Measurements from ENCODE around the gene BANP.

BANP gene

DNA sequence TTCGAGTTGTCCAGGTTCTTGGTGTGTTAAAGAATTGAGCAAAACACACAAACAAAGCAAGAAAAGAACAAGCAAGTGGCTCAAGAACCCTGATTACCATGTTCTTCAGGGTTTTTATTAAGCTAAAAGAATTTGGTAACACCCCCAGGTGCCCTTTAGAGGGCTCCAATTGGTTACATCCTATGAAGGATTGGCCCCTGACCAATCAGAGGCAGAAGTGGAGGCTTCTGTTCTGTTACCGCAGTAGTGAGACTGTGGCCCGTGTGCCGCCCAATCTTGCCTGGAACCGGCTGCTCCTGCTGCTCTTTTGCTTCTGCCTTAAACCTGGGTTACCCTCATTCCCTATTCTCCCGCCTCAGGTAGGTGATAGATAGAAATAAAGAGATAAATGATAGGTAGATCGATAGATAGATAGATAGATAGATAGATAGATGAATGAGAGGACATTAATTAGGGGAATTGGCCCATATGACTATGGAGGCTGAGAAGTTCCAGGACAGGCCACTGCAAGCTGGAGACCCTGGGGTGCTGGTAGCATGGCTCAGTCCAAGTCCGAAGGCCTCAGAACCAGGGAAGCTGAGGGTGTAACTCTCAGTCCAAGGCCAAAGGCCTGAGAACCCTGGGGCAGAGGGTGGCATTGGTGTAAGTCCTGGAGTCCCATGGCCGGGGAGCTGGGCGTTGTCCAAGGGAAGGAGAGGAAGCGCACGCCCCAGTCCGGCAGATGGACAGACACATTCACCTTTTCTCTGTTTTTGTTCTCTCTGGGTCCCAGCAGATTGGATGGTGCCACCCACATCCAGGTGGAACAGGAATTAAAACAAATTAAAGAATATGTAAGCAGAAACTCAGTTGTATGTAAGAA is 11.4 kb upstream of the BANP start:
- no peak for DNase-seq (ENCODE audit: extremely low spot score)
- ChIA-PET CTCF (no interaction called here), POLR2A (interaction anchor here (0.5 kb wide), 1 partner anchor 159 kb away, joined by 3 read pairs; no protein-coding TSS in a partner anchor)
- TF ChIP-seq BHLHE40 (IDR thresholded peaks at IDR 0.05; ENCODE audit: borderline replicate concordance) = no peak
- TF ChIP-seq PKNOX1 (IDR thresholded peaks at IDR 0.05) = peak; percentile 78
- TF ChIP-seq ZNF384 (IDR thresholded peaks at IDR 0.05) = no peak

DNA sequence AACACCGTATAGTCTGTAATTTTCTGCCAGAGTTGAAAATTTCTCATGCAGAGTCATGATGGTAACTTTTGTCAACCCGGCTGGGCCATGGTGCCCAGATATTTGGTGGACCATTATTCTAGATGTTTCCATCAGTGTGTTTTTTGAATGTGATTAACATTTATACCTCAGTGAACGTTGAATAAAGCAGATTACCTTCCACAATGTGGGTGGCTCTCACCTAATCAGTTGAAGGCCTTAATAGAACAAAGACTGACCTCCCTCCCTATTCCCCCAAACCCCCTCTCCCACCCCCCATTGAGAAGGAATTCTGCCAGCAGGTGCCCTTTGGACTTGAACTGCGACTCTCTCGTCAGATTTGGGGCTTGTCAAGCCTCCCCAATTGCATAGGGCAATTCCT is 8.6 kb upstream of the BANP start:
- TF ChIP-seq FOXK2 (IDR thresholded peaks at IDR 0.05) (no peak), SUZ12 (IDR thresholded peaks at IDR 0.05) (no peak), L3MBTL2 (conservative IDR thresholded peaks at IDR 0.05) (no peak), FOXA1 (IDR thresholded peaks at IDR 0.05) (no peak), TARDBP (IDR thresholded peaks at IDR 0.05) (no peak), LEF1 (IDR thresholded peaks at IDR 0.05; ENCODE audit: borderline replicate concordance) (no peak), FOXM1 (IDR thresholded peaks at IDR 0.05; ENCODE audit: borderline replicate concordance) (no peak), SP1 (IDR thresholded peaks at IDR 0.05) (no peak), HDGF (IDR thresholded peaks at IDR 0.05; ENCODE audit: borderline replicate concordance) (no peak), BHLHE40 (IDR thresholded peaks at IDR 0.05; ENCODE audit: borderline replicate concordance) (no peak), PKNOX1 (IDR thresholded peaks at IDR 0.05) (no peak), ARNT (IDR thresholded peaks at IDR 0.05) (no peak), ELF4 (IDR thresholded peaks at IDR 0.05) (no peak), ZNF384 (IDR thresholded peaks at IDR 0.05) (no peak), NFRKB (IDR thresholded peaks at IDR 0.05) (no peak), CTBP1 (IDR thresholded peaks at IDR 0.05; ENCODE audit: borderline replicate concordance) (no peak)
- CTCF ChIA-PET = no interaction called here
- POLR2A ChIA-PET = no interaction called here
- DNase-seq (ENCODE audit: extremely low spot score) = no peak

DNA sequence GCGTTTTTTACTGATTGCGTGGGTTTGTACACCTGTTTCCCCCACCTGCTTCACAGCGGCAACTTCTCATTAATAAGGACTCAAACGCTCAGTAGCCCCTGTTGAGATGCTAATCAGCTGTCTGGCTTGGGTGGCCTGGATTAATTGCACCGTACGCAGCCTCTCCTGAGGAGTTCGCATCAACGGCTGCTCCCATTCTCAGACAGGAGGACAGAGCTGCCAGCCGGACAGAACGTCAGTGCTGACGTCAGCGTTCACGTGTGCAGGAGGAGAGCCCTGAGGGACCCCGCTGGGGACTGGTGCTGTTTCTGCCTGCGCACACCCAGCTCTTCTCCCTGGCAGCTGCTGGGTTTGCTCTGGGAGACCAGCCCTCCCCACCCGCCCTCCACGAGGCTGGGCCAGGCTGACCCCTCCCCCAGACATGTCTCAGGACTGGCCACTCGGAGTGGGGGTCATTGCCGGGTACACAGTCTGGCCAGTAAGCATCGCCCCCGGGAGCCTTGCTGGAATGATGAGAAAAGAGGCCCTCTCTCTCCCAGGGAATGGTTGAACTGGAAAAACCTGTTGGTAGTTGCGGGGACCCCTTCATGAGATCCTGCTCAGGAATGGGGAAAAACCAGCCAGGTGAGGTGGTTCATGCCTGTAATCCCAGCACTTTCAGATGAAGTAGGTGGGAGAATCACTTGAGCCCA is 5.7 kb upstream of the BANP start:
- ChIA-PET CTCF (no interaction called here), POLR2A (interaction anchor here (0.9 kb wide), 1 partner anchor 11 kb away, joined by 3 read pairs; no protein-coding TSS in a partner anchor)
- no peak for DNase-seq (ENCODE audit: extremely low spot score)
- no peak for TF ChIP-seq LEF1 (IDR thresholded peaks at IDR 0.05; ENCODE audit: borderline replicate concordance)
- no peak for TF ChIP-seq FOXM1 (IDR thresholded peaks at IDR 0.05; ENCODE audit: borderline replicate concordance)
- no peak for TF ChIP-seq SP1 (IDR thresholded peaks at IDR 0.05)
- no peak for TF ChIP-seq NFRKB (IDR thresholded peaks at IDR 0.05)
- TF ChIP-seq FOXA1 (IDR thresholded peaks at IDR 0.05) = no peak
- TF ChIP-seq SUZ12 (IDR thresholded peaks at IDR 0.05) = no peak
- no peak for TF ChIP-seq ELF4 (IDR thresholded peaks at IDR 0.05)
- TF ChIP-seq BHLHE40 (IDR thresholded peaks at IDR 0.05; ENCODE audit: borderline replicate concordance) = no peak
- no peak for TF ChIP-seq ZNF384 (IDR thresholded peaks at IDR 0.05)
- no peak for TF ChIP-seq ARNT (IDR thresholded peaks at IDR 0.05)
- no peak for TF ChIP-seq CTBP1 (IDR thresholded peaks at IDR 0.05; ENCODE audit: borderline replicate concordance)
- no peak for TF ChIP-seq FOXK2 (IDR thresholded peaks at IDR 0.05)
- TF ChIP-seq L3MBTL2 (conservative IDR thresholded peaks at IDR 0.05) = no peak

GRCh38 chr16:87946596-87947347 is 4.5 kb upstream of the BANP start:
- TF ChIP-seq ARNT (IDR thresholded peaks at IDR 0.05) (no peak), L3MBTL2 (conservative IDR thresholded peaks at IDR 0.05) (no peak), LEF1 (IDR thresholded peaks at IDR 0.05; ENCODE audit: borderline replicate concordance) (no peak), FOXK2 (IDR thresholded peaks at IDR 0.05) (no peak), ZNF384 (IDR thresholded peaks at IDR 0.05) (no peak), PKNOX1 (IDR thresholded peaks at IDR 0.05) (no peak), FOXM1 (IDR thresholded peaks at IDR 0.05; ENCODE audit: borderline replicate concordance) (no peak)
- ChIA-PET CTCF (no interaction called here), POLR2A (no interaction called here)
- DNase-seq (ENCODE audit: extremely low spot score) = no peak

DNA sequence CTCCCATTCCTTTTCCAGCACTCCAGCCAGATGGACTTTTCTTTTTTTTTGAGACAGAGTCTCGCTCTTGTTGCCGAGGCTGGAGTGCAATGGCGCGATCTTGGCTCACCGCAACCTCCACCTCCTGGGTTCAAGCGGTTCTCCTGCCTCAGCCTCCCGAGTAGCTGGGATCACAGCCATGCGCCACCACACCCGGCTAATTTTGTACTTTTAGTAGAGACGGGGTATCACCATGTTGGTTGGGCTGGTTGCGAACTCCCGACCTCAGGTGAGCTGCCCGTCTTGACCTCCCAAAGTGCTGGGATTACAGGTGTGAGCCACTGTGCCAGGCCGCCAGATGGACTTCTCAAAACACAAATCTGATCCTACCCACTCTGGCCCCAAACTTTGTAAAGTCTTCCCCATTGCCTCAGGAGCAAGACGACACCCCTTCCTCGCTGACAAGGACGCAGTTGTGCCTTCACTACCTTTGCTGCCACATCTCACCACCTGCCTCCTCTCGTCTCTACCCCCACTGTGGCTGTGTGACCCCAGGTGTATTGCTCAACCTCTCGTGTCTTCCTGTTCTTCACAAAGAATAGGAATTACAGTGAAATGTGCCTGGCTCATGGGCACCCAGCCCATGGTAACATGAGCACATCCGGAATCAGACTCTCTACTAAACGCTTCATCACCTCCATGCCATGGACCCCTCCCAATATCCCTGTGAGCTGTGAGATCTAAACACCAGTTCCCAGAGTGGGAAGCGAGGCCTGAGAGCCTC is 3.7 kb upstream of the BANP start:
- no peak for TF ChIP-seq PKNOX1 (IDR thresholded peaks at IDR 0.05)
- TF ChIP-seq CTBP1 (IDR thresholded peaks at IDR 0.05; ENCODE audit: borderline replicate concordance) = no peak
- TF ChIP-seq L3MBTL2 (conservative IDR thresholded peaks at IDR 0.05) = no peak
- no peak for TF ChIP-seq FOXM1 (IDR thresholded peaks at IDR 0.05; ENCODE audit: borderline replicate concordance)
- no peak for TF ChIP-seq FOXK2 (IDR thresholded peaks at IDR 0.05)
- TF ChIP-seq FOXA1 (IDR thresholded peaks at IDR 0.05) = no peak
- no peak for TF ChIP-seq SUZ12 (IDR thresholded peaks at IDR 0.05)
- no peak for TF ChIP-seq HDGF (IDR thresholded peaks at IDR 0.05; ENCODE audit: borderline replicate concordance)
- TF ChIP-seq NFRKB (IDR thresholded peaks at IDR 0.05) = no peak
- no peak for TF ChIP-seq SP1 (IDR thresholded peaks at IDR 0.05)
- ChIA-PET CTCF (no interaction called here), POLR2A (no interaction called here)
- DNase-seq (ENCODE audit: extremely low spot score) = no peak

All from HEK293T (cell line).